ENCODE measurements around the gene BAG3. TPM values are rescaled to one million over a fixed set of nuclear protein-coding genes. Genes with fewer than 3 reads are reported as not detected.

Gene BAG3
- total and polyA plus RNA-seq, 2 of the 8 experiments (the other 6 are each of a cell fraction or from before 2014, with no cell fraction given), result 3.5 to 13.3 TPM

GRCh38 chr10:119634219-119634544, 17.0 kb upstream of the BAG3 start:
- Histone ChIP-seq H3K79me2 (ENCODE audit: control insufficient read depth in 1 of 2, insufficient read depth in 2 of 2, low read length in 2 of 2) (no peaks in the 10 kb centered on the region), H3K4me3 (ENCODE audit: extremely low read depth in 1 of 4, insufficient read depth in 2 of 4, low read depth in 3 of 4, low read length in 4 of 4) (no peak overlapping the region), H3K36me3 (ENCODE audit: control insufficient read depth in 2 of 4, insufficient read depth in 4 of 4, low read length in 3 of 4) (no peaks in the 10 kb centered on the region), H3K9me3 (ENCODE audit: insufficient read depth in 2 of 2, low read depth in 1 of 2, low read length in 1 of 2) (no peaks in the 10 kb centered on the region), H3K27me3 (replicated peaks in 1 of 4; ENCODE audit: control insufficient read depth in 3 of 4, extremely low read depth in 1 of 4, insufficient read depth in 3 of 4, low read length in 3 of 4) (no peaks in the 10 kb centered on the region), H2BK15ac (ENCODE audit: low read length) (no peak overlapping the region), H3K56ac (replicated peaks; ENCODE audit: insufficient read length, low read depth, low read length) (no peak overlapping the region), H4K8ac (ENCODE audit: extremely low read depth, insufficient read depth, low read length) (no peak overlapping the region), H2AFZ (ENCODE audit: low read length) (peak overlapping the region; percentile 39), H2BK5ac (ENCODE audit: low read depth, low read length) (no peak overlapping the region), H2AK5ac (ENCODE audit: low read depth, low read length) (no peak overlapping the region), H4K5ac (ENCODE audit: insufficient read length, low read depth, low read length) (no peak overlapping the region), H4K20me1 (replicated peaks in 1 of 2; ENCODE audit: control insufficient read depth in 1 of 2, insufficient read depth in 2 of 2, low read length in 2 of 2) (no peaks in the 10 kb centered on the region), H2BK12ac (ENCODE audit: low read depth, low read length) (no peak overlapping the region), H3K23me2 (ENCODE audit: low read depth, low read length) (no peaks in the 10 kb centered on the region), H2BK120ac (replicated peaks; ENCODE audit: low read depth, low read length) (no peak overlapping the region), H2BK20ac (ENCODE audit: low read length) (no peak overlapping the region), H4K91ac (replicated peaks; ENCODE audit: insufficient read length, low read length) (no peak overlapping the region), H3K9ac (replicated peaks in 1 of 4; ENCODE audit: extremely low read depth in 1 of 4, low read depth in 3 of 4, low read length in 3 of 4) (no peak overlapping the region), H3K23ac (ENCODE audit: insufficient read length) (no peak overlapping the region), H3K18ac (ENCODE audit: extremely low read depth, low read length) (no peak overlapping the region), H3K79me1 (ENCODE audit: low read depth, low read length) (no peaks in the 10 kb centered on the region), H3K4ac (replicated peaks; ENCODE audit: insufficient read length, low read depth, low read length) (no peak overlapping the region), H3K4me2 (ENCODE audit: insufficient read depth in 1 of 2, low read depth in 2 of 2, low read length in 2 of 2) (no peak overlapping the region), H3K4me1 (replicated peaks in 1 of 4; ENCODE audit: control insufficient read depth in 3 of 4, insufficient read depth in 4 of 4, low read length in 3 of 4) (no peaks in the 10 kb centered on the region), H3K14ac (ENCODE audit: insufficient read length) (no peak overlapping the region), H3K27ac (ENCODE audit: low read depth, low read length) (no peak overlapping the region)
- WGBS, 2 experiments (ENCODE audit: extremely low coverage in 1 of 2, insufficient coverage in 1 of 2, insufficient read length in 1 of 2, insufficient replicate concordance in 2 of 2, low coverage in 1 of 2, low lambda C conversion rate in 2 of 2, missing lambda C conversion rate in 1 of 2), result 88% methylated on average over 1 of the region's 1 CpG; no CpG with 5 or more reads in 1 of the 2 experiments
- TF ChIP-seq CEBPB (IDR thresholded peaks at IDR 0.05; ENCODE audit: low read depth, low read length) (peak; percentile 57; the same call in 1 of the 2 replicates), CBX5 (IDR thresholded peaks at IDR 0.05; ENCODE audit: low read depth, low read length) (no peak), HDAC2 (IDR thresholded peaks at IDR 0.05; ENCODE audit: borderline replicate concordance in 1 of 2, low read depth in 2 of 2, low read length in 2 of 2) (no peak), BCL11A (IDR thresholded peaks at IDR 0.05; ENCODE audit: low read depth in 2 of 2, low read length in 2 of 2) (no peak)
- ChIA-PET CTCF (ENCODE audit: partially characterized antibody) (interaction anchor here (0.7 to 8.8 kb wide), 5 partner anchors 10 to 1872 kb away, joined by 3 to 55 read pairs (median 3); no protein-coding TSS in a partner anchor), POLR2A (ENCODE audit: partially characterized antibody) (no interaction called here)
- no peak for DNase-seq (ENCODE audit: low read depth in 1 of 2, low spot score in 2 of 2)
- FAIRE-seq, result no peak

All from H1 (cell line).